Measurements from ENCODE around the gene PRICKLE3. TPM values are rescaled to one million over a fixed set of nuclear protein-coding genes. Genes with fewer than 3 reads are reported as not detected.

PRICKLE3 gene
- total and polyA plus RNA-seq, 2 experiments from 2014 or later: 4.7 to 13.7 TPM

GRCh38 chrX:49183701-49184281 lies 2.4 kb downstream of the PRICKLE3 start (continued):
- TF ChIP-seq ETS1 (IDR thresholded peaks at IDR 0.05) (no peak), REST (IDR thresholded peaks at IDR 0.05; ENCODE audit: unreplicated experiment) (no peak), STAT1 (IDR thresholded peaks at IDR 0.05; ENCODE audit: unreplicated experiment) (no peak), EZH2 (IDR thresholded peaks at IDR 0.05; ENCODE audit: low read depth, unreplicated experiment) (no peak), ZNF331 (CRISPR knock-in tag; IDR thresholded peaks at IDR 0.05; ENCODE audit: low read depth) (no peak), JUNB (IDR thresholded peaks at IDR 0.05; ENCODE audit: unreplicated experiment) (no peak), EZH2phosphoT487 (IDR thresholded peaks at IDR 0.05; ENCODE audit: unreplicated experiment) (no peak), ZNF114 (CRISPR knock-in tag; IDR thresholded peaks at IDR 0.05) (no peak)

GRCh38 chrX:49179358-49179757 lies 6.8 kb downstream of the PRICKLE3 start:
- no peak for ATAC-seq
- peaks cover 39% of the 10 kb centered on the region for H3K36me3 Mint-ChIP-seq (ENCODE audit: low read depth)
- H3F3A ChIP-seq (replicated peaks; ENCODE audit: low read depth): no peaks in the 10 kb centered on the region
- no peak overlapping the region for H3K4me2 ChIP-seq
- peaks cover 16% of the 10 kb centered on the region for H3K4me1 Mint-ChIP-seq
- H3K27me3 Mint-ChIP-seq (ENCODE audit: insufficient read depth, low read depth, poor library complexity): peaks cover 2% of the 10 kb centered on the region
- no peaks in the 10 kb centered on the region for H3K9me2 ChIP-seq (ENCODE audit: insufficient read depth)
- no peak overlapping the region for H3K4me3 ChIP-seq
- DNase-seq (ENCODE audit: low spot score): no peak
- no peaks in the 10 kb centered on the region for H4K20me1 ChIP-seq (replicated peaks; ENCODE audit: insufficient read depth)
- no peak overlapping the region for H2AFZ ChIP-seq
- H3K9me3 Mint-ChIP-seq: no peaks in the 10 kb centered on the region; the same call in 2 of the 3 replicates
- no peaks in the 10 kb centered on the region for H3K4me1 ChIP-seq (ENCODE audit: insufficient read depth)
- H3K4me3 Mint-ChIP-seq: no peak overlapping the region
- H3K36me3 ChIP-seq (ENCODE audit: insufficient read depth): no peaks in the 10 kb centered on the region
- no peaks in the 10 kb centered on the region for H3K27me3 ChIP-seq (ENCODE audit: insufficient read depth)
- H3K27ac Mint-ChIP-seq: no peak overlapping the region
- H3K27ac ChIP-seq (ENCODE audit: low read depth): no peak overlapping the region
- no peaks in the 10 kb centered on the region for H3K79me2 ChIP-seq (replicated peaks; ENCODE audit: insufficient read depth)
- no peak for TF ChIP-seq EZH2 (IDR thresholded peaks at IDR 0.05; ENCODE audit: low read depth, unreplicated experiment)
- no peak for TF ChIP-seq EZH2phosphoT487 (IDR thresholded peaks at IDR 0.05; ENCODE audit: unreplicated experiment)
- TF ChIP-seq NANOG (IDR thresholded peaks at IDR 0.05; ENCODE audit: borderline replicate concordance): no peak
- no peak for TF ChIP-seq ZNF114 (CRISPR knock-in tag; IDR thresholded peaks at IDR 0.05)
- TF ChIP-seq JUNB (IDR thresholded peaks at IDR 0.05; ENCODE audit: unreplicated experiment): no peak
- TF ChIP-seq ZNF462 (CRISPR knock-in tag; IDR thresholded peaks at IDR 0.05): no peak
- no peak for TF ChIP-seq STAT1 (IDR thresholded peaks at IDR 0.05; ENCODE audit: unreplicated experiment)
- no peak for TF ChIP-seq CREB1 (CRISPR knock-in tag; IDR thresholded peaks at IDR 0.05; ENCODE audit: low read depth)
- no peak for TF ChIP-seq POLR2AphosphoS5 (IDR thresholded peaks at IDR 0.05; ENCODE audit: low read depth)
- no peak for TF ChIP-seq ZNF331 (CRISPR knock-in tag; IDR thresholded peaks at IDR 0.05; ENCODE audit: low read depth)
- TF ChIP-seq ETS1 (IDR thresholded peaks at IDR 0.05): no peak
